HG03097 (cell line): ENCODE measurements around the gene SENP8.
"Not testable (repeated sequence)": the region's sequence is repeated elsewhere in the genome, so short reads cannot be mapped to it uniquely, and the experiment has no call there.

Experiments
- ATAC-seq: cut with Tn5 transposase; IDR thresholded peaks from one replicate; pipeline ENCODE4 v1.9.1; 2021; ENCODE audit not compliant: unreplicated experiment, low FRiP score

SENP8 gene

GRCh38 chr15:72118017-72118978, at the start of gene SENP8, which contains the start of gene MYO9A:
SENP8 (plus strand) TSS chr15:72118403; CDS start chr15:72139624, 21,221 bp downstream.
MYO9A (minus strand) TSS chr15:72118150; CDS start chr15:72046563, 71,587 bp downstream.
- ATAC-seq: peak; percentile 79

GRCh38 chr15:72068856-72069255, 49.3 kb upstream of the SENP8 start:
- no peak for ATAC-seq

GRCh38 chr15:72070817-72071447, 47.3 kb upstream of the SENP8 start:
- no peak for ATAC-seq

- ATAC-seq: not testable (repeated sequence)
Observed at GRCh38 chr15:72071448-72071825, 46.8 kb upstream of the SENP8 start.

- ATAC-seq: no peak
Observed at GRCh38 chr15:72074335-72075060, 43.7 kb upstream of the SENP8 start.

GRCh38 chr15:72077950-72078349, 40.3 kb upstream of the SENP8 start:
- no peak for ATAC-seq

GRCh38 chr15:72078887-72079286, 39.3 kb upstream of the SENP8 start:
- peak; percentile 94 for ATAC-seq

GRCh38 chr15:72082176-72082575, 36.0 kb upstream of the SENP8 start:
- ATAC-seq: no peak

GRCh38 chr15:72086010-72086697, 32.0 kb upstream of the SENP8 start:
- ATAC-seq: no peak

- no peak for ATAC-seq
Observed at GRCh38 chr15:72086920-72087648, 31.1 kb upstream of the SENP8 start.

GRCh38 chr15:72092006-72092405, 26.2 kb upstream of the SENP8 start:
- no peak for ATAC-seq

GRCh38 chr15:72092691-72093090, 25.5 kb upstream of the SENP8 start:
- no peak for ATAC-seq

- ATAC-seq: no peak
Observed at GRCh38 chr15:72096796-72097195, 21.4 kb upstream of the SENP8 start.

- no peak for ATAC-seq
Observed at GRCh38 chr15:72098040-72098439, 20.2 kb upstream of the SENP8 start.

- ATAC-seq: no peak
Observed at GRCh38 chr15:72099155-72099554, 19.0 kb upstream of the SENP8 start.

- not testable (repeated sequence) for ATAC-seq
Observed at GRCh38 chr15:72100551-72100950, 17.7 kb upstream of the SENP8 start.

- no peak for ATAC-seq
Observed at GRCh38 chr15:72105111-72105510, 13.1 kb upstream of the SENP8 start.

- no peak for ATAC-seq
Observed at GRCh38 chr15:72106068-72106467, 12.1 kb upstream of the SENP8 start.

GRCh38 chr15:72110355-72110754, 7.8 kb upstream of the SENP8 start:
- no peak for ATAC-seq

GRCh38 chr15:72112116-72112515, 6.1 kb upstream of the SENP8 start:
- ATAC-seq: no peak
